PFSK-1 (cell line): Measurements from ENCODE around the gene DNAH11.

Source experiments
- FOXP2 ChIP-seq: optimal IDR thresholded peaks from 2 replicates; pipeline ENCODE3; 2011; ENCODE audit warnings: borderline replicate concordance, control low read depth, inconsistent platforms; ENCODE audit not compliant: insufficient read depth; ENCODE audit errors: extremely low read length, extremely low read depth
- POLR2AphosphoS5 ChIP-seq: IDR thresholded peaks from 2 replicates; pipeline ENCODE4 v1.6.1; 2012; ENCODE audit warnings: low read depth, mild to moderate bottlenecking, control low read depth, low read length, moderate library complexity
- REST ChIP-seq, 2 experiments: IDR thresholded peaks; 2 replicates each; pipeline versions ENCODE4 v1.6.1 to v1.8.0; 2011 to 2012; ENCODE audit warnings: low read depth in 2 of 2, low read length in 2 of 2, control low read depth in 1 of 2, inconsistent platforms in 1 of 2, mild to moderate bottlenecking in 1 of 2, moderate library complexity in 1 of 2; ENCODE audit not compliant: insufficient read depth in 1 of 2
- SIN3A ChIP-seq: IDR thresholded peaks from 2 replicates; pipeline ENCODE4 v1.6.1; 2012; ENCODE audit warnings: mild to moderate bottlenecking, low read length, moderate library complexity, borderline replicate concordance; ENCODE audit not compliant: insufficient read depth
- TAF1 ChIP-seq: IDR thresholded peaks from 2 replicates; pipeline ENCODE4 v1.6.1; 2012; ENCODE audit warnings: low read length, control low read depth, borderline replicate concordance; ENCODE audit not compliant: insufficient read depth

- TF ChIP-seq POLR2AphosphoS5, result no peak
- no peak for TF ChIP-seq TAF1
- TF ChIP-seq REST (IDR thresholded peaks at IDR 0.05; ENCODE audit: insufficient read depth in 1 of 2, low read depth in 2 of 2, low read length in 2 of 2), result no peak
- no peak for TF ChIP-seq SIN3A
- no peak for TF ChIP-seq FOXP2
Measured at GRCh38 chr7:21642422-21642821, 99.6 kb downstream of the DNAH11 start.
